GM18508 (cell line): ENCODE results near the gene FBL.
"Not testable (repeated sequence)": the region's sequence is repeated elsewhere in the genome, so short reads cannot be mapped to it uniquely, and the experiment has no call there.

Experiments used
- ATAC-seq: cut with Tn5 transposase; IDR thresholded peaks from one replicate; pipeline ENCODE4 v1.9.1; 2021; ENCODE audit warnings: moderate number of reproducible peaks; ENCODE audit not compliant: insufficient read depth, unreplicated experiment

Gene FBL

GRCh38 chr19:39877488-39877887 lies 31.3 kb upstream of the FBL start:
- ATAC-seq: not testable (repeated sequence)

- ATAC-seq: not testable (repeated sequence)
These were observed 30.3 kb upstream of the FBL start for GRCh38 chr19:39876486-39876885.

GRCh38 chr19:39875401-39875864 lies 29.3 kb upstream of the FBL start:
- not testable (repeated sequence) for ATAC-seq

GRCh38 chr19:39874404-39874803 lies 28.2 kb upstream of the FBL start:
- no peak for ATAC-seq

- no peak for ATAC-seq
These were observed 27.2 kb upstream of the FBL start for GRCh38 chr19:39873385-39873784.

GRCh38 chr19:39871886-39872866 lies 26.0 kb upstream of the FBL start:
- no peak for ATAC-seq

GRCh38 chr19:39871362-39871761 lies 25.2 kb upstream of the FBL start:
- ATAC-seq: no peak

GRCh38 chr19:39870171-39870971 lies 24.2 kb upstream of the FBL start:
- ATAC-seq: no peak

GRCh38 chr19:39867952-39868351 lies 21.8 kb upstream of the FBL start:
- ATAC-seq: no peak

GRCh38 chr19:39867133-39867532 lies 21.0 kb upstream of the FBL start:
- no peak for ATAC-seq

GRCh38 chr19:39865953-39866352 lies 19.8 kb upstream of the FBL start:
- ATAC-seq: no peak

- ATAC-seq: no peak
These were observed 19.0 kb upstream of the FBL start for GRCh38 chr19:39865186-39865585.

GRCh38 chr19:39864118-39864517 lies 17.9 kb upstream of the FBL start:
- ATAC-seq: no peak

GRCh38 chr19:39858541-39858940 lies 12.4 kb upstream of the FBL start:
- ATAC-seq: no peak

GRCh38 chr19:39852882-39853281 lies 6.7 kb upstream of the FBL start:
- no peak for ATAC-seq

- ATAC-seq: no peak
These were observed 4.7 kb upstream of the FBL start for GRCh38 chr19:39850892-39851291.

GRCh38 chr19:39848392-39848791 lies 2.2 kb upstream of the FBL start:
- no peak for ATAC-seq

GRCh38 chr19:39847525-39847924 lies 1.3 kb upstream of the FBL start:
- ATAC-seq: no peak

- ATAC-seq: no peak
These were observed 703 bp upstream of the FBL start for GRCh38 chr19:39846678-39847486.

- no peak for ATAC-seq
These were observed 621 bp downstream of the FBL start for GRCh38 chr19:39845584-39845932.
